Activated CD4-positive, alpha-beta T cell treated with anti-CD3 and anti-CD28 coated beads, Interleukin-2, amount 10 ng/mL, durations not matched to agents 7 days and 5 days (primary cell): ENCODE results near the gene RGS11. TPM values are rescaled to one million over a fixed set of nuclear protein-coding genes. Genes with fewer than 3 reads are reported as not detected.
"Not testable (repeated sequence)": the region's sequence is repeated elsewhere in the genome, so short reads cannot be mapped to it uniquely, and the experiment has no call there.

Experiments used
- CTCF ChIA-PET: fragments of 350-600 bp; sonication (Branson Sonifier 250); formaldehyde crosslinking; loops from one replicate; lab custom pipeline; 2021; ENCODE audit warnings: antibody characterized with exemption; lab: Charles Lee
- POLR2A ChIA-PET: fragments of 350-600 bp; sonication (Branson Sonifier 250); formaldehyde crosslinking; loops from one replicate; lab custom pipeline; 2021; ENCODE audit warnings: antibody characterized with exemption; lab: Charles Lee
- DNase-seq: peaks from one replicate; pipeline ENCODE4 v3.0.0-alpha.2; 2020
- H3K27ac Mint-ChIP-seq: one replicate; pipeline ENCODE4 v1.8.0; 2021; ENCODE audit warnings: mild to moderate bottlenecking, moderate library complexity, mixed read lengths
- H3K27me3 Mint-ChIP-seq: one replicate; pipeline ENCODE4 v1.8.0; 2021; ENCODE audit warnings: mixed read lengths
- H3K36me3 Mint-ChIP-seq: one replicate; pipeline ENCODE4 v1.8.0; 2021; ENCODE audit warnings: low read depth, mixed read lengths
- H3K4me1 Mint-ChIP-seq: one replicate; pipeline ENCODE4 v1.8.0; 2021; ENCODE audit warnings: mixed read lengths
- H3K4me3 Mint-ChIP-seq: one replicate; pipeline ENCODE4 v1.8.0; 2021; ENCODE audit warnings: mild to moderate bottlenecking, moderate library complexity, mixed read lengths
- H3K9me3 Mint-ChIP-seq: one replicate; pipeline ENCODE4 v1.8.0; 2021; ENCODE audit warnings: mixed read lengths
- total RNA-seq, 2 experiments: library from RNA; stranded (reverse); gene quantifications; one replicate each; pipeline ENCODE4 v1.2.3, GENCODE V29; 2021

Gene RGS11
- total RNA-seq, 2 experiments from 2014 or later, result not detected

- H3K27me3 Mint-ChIP-seq, result no peaks in the 10 kb centered on the region
- no peak overlapping the region for H3K27ac Mint-ChIP-seq
- no peak overlapping the region for H3K4me3 Mint-ChIP-seq
- ChIA-PET CTCF (interaction anchor here (0.6 to 1.1 kb wide), 3 partner anchors 10 to 412 kb away, joined by 3 to 4 read pairs (median 4); no protein-coding TSS in a partner anchor), POLR2A (no interaction called here)
- H3K4me1 Mint-ChIP-seq, result peaks cover 10% of the 10 kb centered on the region
- H3K36me3 Mint-ChIP-seq, result no peaks in the 10 kb centered on the region
- DNase-seq, result no peak
- no peaks in the 10 kb centered on the region for H3K9me3 Mint-ChIP-seq
Observed at GRCh38 chr16:245105-245504, 30.6 kb downstream of the RGS11 start.

- ChIA-PET POLR2A (no interaction called here), CTCF (interaction anchor here (1.7 kb wide), 1 partner anchor 9 kb away, joined by 4 read pairs; the partner anchor contains the start of gene FAM234A)
- H3K9me3 Mint-ChIP-seq, result no peaks in the 10 kb centered on the region
- H3K4me3 Mint-ChIP-seq, result no peak overlapping the region
- no peak overlapping the region for H3K27ac Mint-ChIP-seq
- DNase-seq, result no peak
- H3K4me1 Mint-ChIP-seq, result peaks cover 10% of the 10 kb centered on the region
- H3K36me3 Mint-ChIP-seq, result no peaks in the 10 kb centered on the region
- no peaks in the 10 kb centered on the region for H3K27me3 Mint-ChIP-seq
Observed at GRCh38 chr16:243348-243747, 32.4 kb downstream of the RGS11 start.

- H3K9me3 Mint-ChIP-seq, result no peaks in the 10 kb centered on the region
- ChIA-PET CTCF (no interaction called here), POLR2A (no interaction called here)
- H3K27ac Mint-ChIP-seq, result no peak overlapping the region
- no peaks in the 10 kb centered on the region for H3K27me3 Mint-ChIP-seq
- H3K36me3 Mint-ChIP-seq, result no peaks in the 10 kb centered on the region
- peaks cover 10% of the 10 kb centered on the region for H3K4me1 Mint-ChIP-seq
- no peak overlapping the region for H3K4me3 Mint-ChIP-seq
- no peak for DNase-seq
Observed at GRCh38 chr16:242281-242680, 33.5 kb downstream of the RGS11 start.

GRCh38 chr16:240559-240958 is 35.2 kb downstream of the RGS11 start:
- DNase-seq, result no peak
- H3K36me3 Mint-ChIP-seq, result no peaks in the 10 kb centered on the region
- ChIA-PET POLR2A (no interaction called here), CTCF (interaction anchor here (0.9 to 1.6 kb wide), 3 partner anchors 9 to 14 kb away, joined by 3 to 9 read pairs (median 4); no protein-coding TSS in a partner anchor)
- H3K9me3 Mint-ChIP-seq, result no peaks in the 10 kb centered on the region
- peaks cover 10% of the 10 kb centered on the region for H3K4me1 Mint-ChIP-seq
- H3K27ac Mint-ChIP-seq, result no peak overlapping the region
- H3K27me3 Mint-ChIP-seq, result no peaks in the 10 kb centered on the region
- H3K4me3 Mint-ChIP-seq, result no peak overlapping the region

- Mint-ChIP-seq H3K4me1 (peaks cover 16% of the 10 kb centered on the region), H3K27ac (no peak overlapping the region), H3K27me3 (no peaks in the 10 kb centered on the region), H3K9me3 (no peaks in the 10 kb centered on the region), H3K36me3 (no peaks in the 10 kb centered on the region), H3K4me3 (no peak overlapping the region)
- DNase-seq, result no peak
- POLR2A ChIA-PET, result no interaction called here
- CTCF ChIA-PET, result interaction anchor here (1.1 to 1.6 kb wide), 2 partner anchors 12 to 14 kb away, joined by 3 to 9 read pairs; no protein-coding TSS in a partner anchor
Observed at GRCh38 chr16:239948-240277, 35.8 kb downstream of the RGS11 start.

- no peaks in the 10 kb centered on the region for H3K27me3 Mint-ChIP-seq
- no peaks in the 10 kb centered on the region for H3K9me3 Mint-ChIP-seq
- peak; percentile 95 for DNase-seq
- H3K4me3 Mint-ChIP-seq, result peak within 1 kb of the TSS; percentile 83
- CTCF ChIA-PET, result interaction anchor here (0.7 to 2.0 kb wide), 12 partner anchors 9 to 137 kb away, joined by 3 to 9 read pairs (median 4); no protein-coding TSS in a partner anchor
- no peaks in the 10 kb centered on the region for H3K36me3 Mint-ChIP-seq
- H3K4me1 Mint-ChIP-seq, result peaks cover 15% of the 10 kb centered on the region
- peak within 1 kb of the TSS; percentile 96 for H3K27ac Mint-ChIP-seq
- POLR2A ChIA-PET, result interaction anchor here (0.6 to 0.7 kb wide), 2 partner anchors 118 to 131 kb away, joined by 3 to 6 read pairs; no protein-coding TSS in a partner anchor
Observed at GRCh38 chr16:234468-235305, 41.1 kb downstream of the RGS11 start, which contains the start of gene FAM234A. TSS of gene FAM234A (plus strand) at chr16:234821. CDS start at chr16:254414, 19,593 bp downstream.

GRCh38 chr16:230949-231348 is 44.8 kb downstream of the RGS11 start:
- CTCF ChIA-PET, result no interaction called here
- Mint-ChIP-seq H3K27me3 (no peaks in the 10 kb centered on the region), H3K4me1 (peaks cover 40% of the 10 kb centered on the region), H3K27ac (no peak overlapping the region), H3K36me3 (peaks cover 12% of the 10 kb centered on the region), H3K4me3 (no peak overlapping the region), H3K9me3 (no peaks in the 10 kb centered on the region)
- POLR2A ChIA-PET, result no interaction called here
- no peak for DNase-seq

GRCh38 chr16:230351-230750 is 45.4 kb downstream of the RGS11 start:
- H3K9me3 Mint-ChIP-seq, DNase-seq, H3K27ac Mint-ChIP-seq, H3K27me3 Mint-ChIP-seq, H3K4me3 Mint-ChIP-seq, POLR2A ChIA-PET: not testable (repeated sequence)
- CTCF ChIA-PET, result interaction anchor here (1.4 kb wide), 1 partner anchor 165 kb away, joined by 4 read pairs; no protein-coding TSS in a partner anchor
- H3K36me3 Mint-ChIP-seq, result peaks cover 17% of the 10 kb centered on the region
- H3K4me1 Mint-ChIP-seq, result peaks cover 39% of the 10 kb centered on the region

GRCh38 chr16:229731-230281 is 45.9 kb downstream of the RGS11 start:
- Mint-ChIP-seq H3K27me3 (no peaks in the 10 kb centered on the region), H3K4me1 (peaks cover 35% of the 10 kb centered on the region), H3K9me3 (no peaks in the 10 kb centered on the region), H3K27ac (peak overlapping the region; percentile 91), H3K36me3 (peaks cover 17% of the 10 kb centered on the region), H3K4me3 (peak overlapping the region; percentile 88)
- ChIA-PET POLR2A (no interaction called here), CTCF (interaction anchor here (1.0 to 1.4 kb wide), 3 partner anchors 24 to 164 kb away, joined by 3 to 4 read pairs (median 3); no protein-coding TSS in a partner anchor)
- DNase-seq, result no peak

- no peaks in the 10 kb centered on the region for H3K27me3 Mint-ChIP-seq
- DNase-seq, result peak; percentile 85
- H3K27ac Mint-ChIP-seq, result peak within 1 kb of the TSS; percentile 91
- peak within 1 kb of the TSS; percentile 88 for H3K4me3 Mint-ChIP-seq
- peaks cover 32% of the 10 kb centered on the region for H3K4me1 Mint-ChIP-seq
- ChIA-PET CTCF (interaction anchor here (0.5 to 1.4 kb wide), 6 partner anchors 9 to 164 kb away, joined by 3 to 4 read pairs (median 4); partner anchors contain the start of gene AXIN1), POLR2A (interaction anchor here (0.6 kb wide), 1 partner anchor 113 kb away, joined by 3 read pairs; no protein-coding TSS in a partner anchor)
- H3K9me3 Mint-ChIP-seq, result no peaks in the 10 kb centered on the region
- peaks cover 17% of the 10 kb centered on the region for H3K36me3 Mint-ChIP-seq
Observed at GRCh38 chr16:228852-229730, 46.7 kb downstream of the RGS11 start, which contains the start of gene LUC7L. TSS of gene LUC7L (minus strand) at chr16:229449. CDS start at chr16:229339, 110 bp downstream.

- peak; percentile 32 for DNase-seq
- peaks cover 32% of the 10 kb centered on the region for H3K4me1 Mint-ChIP-seq
- POLR2A ChIA-PET, result interaction anchor here (0.6 kb wide), 1 partner anchor 113 kb away, joined by 3 read pairs; no protein-coding TSS in a partner anchor
- H3K9me3 Mint-ChIP-seq, result no peaks in the 10 kb centered on the region
- CTCF ChIA-PET, result interaction anchor here (0.5 to 1.4 kb wide), 9 partner anchors 9 to 147 kb away, joined by 3 to 9 read pairs (median 3); partner anchors contain the start of gene AXIN1
- peak overlapping the region; percentile 88 for H3K4me3 Mint-ChIP-seq
- H3K27me3 Mint-ChIP-seq, result no peaks in the 10 kb centered on the region
- peaks cover 17% of the 10 kb centered on the region for H3K36me3 Mint-ChIP-seq
- H3K27ac Mint-ChIP-seq, result peak overlapping the region; percentile 91
Observed at GRCh38 chr16:228151-228851, 47.4 kb downstream of the RGS11 start.
